Activated CD8-positive, alpha-beta memory T cell treated with anti-CD3 and anti-CD28 coated beads for 4 hours (primary cell): ENCODE data around the gene DGKI.

Source experiments
- DNase-seq, 2 donors: peaks; one replicate each; pipeline ENCODE4 v3.0.0-alpha.2; 2020; ENCODE audit warnings: low read depth in 2 of 2

Gene DGKI

GRCh38 chr7:137871170-137871915 lies 24.6 kb upstream of the DGKI start:
- no peak for DNase-seq

GRCh38 chr7:137870684-137871083 lies 23.9 kb upstream of the DGKI start:
- no peak for DNase-seq

GRCh38 chr7:137870078-137870477 lies 23.3 kb upstream of the DGKI start:
- DNase-seq, result no peak

DNA sequence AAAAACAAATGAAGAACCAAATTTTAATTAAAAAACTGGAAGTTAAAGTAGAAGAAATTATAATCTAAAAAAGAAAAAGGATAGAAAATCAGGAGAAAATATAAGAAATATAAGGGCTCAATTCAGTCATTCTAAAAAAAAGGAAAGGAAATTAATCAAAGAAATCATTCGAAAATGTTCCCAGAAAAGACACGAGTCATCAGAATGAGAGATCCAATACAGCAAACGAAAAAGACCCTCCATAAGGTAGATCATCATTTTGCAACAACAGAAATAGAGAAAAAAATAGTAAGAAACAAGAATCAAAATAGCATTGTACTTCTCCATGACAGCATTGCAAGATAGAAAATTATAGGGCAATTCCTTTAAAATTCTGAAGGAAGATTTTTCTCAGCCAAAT lies 22.5 kb upstream of the DGKI start:
- no peak for DNase-seq

DNA sequence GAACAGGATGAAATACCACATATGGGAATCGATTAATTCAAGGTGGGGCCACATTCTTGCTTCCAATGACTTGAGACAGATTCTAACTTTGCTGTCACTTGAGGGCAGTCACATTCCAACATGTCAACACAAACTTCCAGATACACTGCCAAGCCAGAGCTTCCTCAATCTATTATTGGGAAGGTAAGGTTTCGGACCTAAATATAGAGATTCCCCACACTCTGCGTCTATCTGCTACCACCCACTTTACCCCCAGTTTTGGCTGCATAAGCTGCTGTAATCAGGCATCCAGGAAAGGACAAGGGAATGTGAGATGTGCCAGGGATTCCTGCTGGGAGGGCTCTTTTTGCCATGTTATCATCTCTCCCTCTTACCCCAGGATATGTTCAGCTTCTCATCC lies 20.5 kb upstream of the DGKI start:
- DNase-seq, result no peak

DNA sequence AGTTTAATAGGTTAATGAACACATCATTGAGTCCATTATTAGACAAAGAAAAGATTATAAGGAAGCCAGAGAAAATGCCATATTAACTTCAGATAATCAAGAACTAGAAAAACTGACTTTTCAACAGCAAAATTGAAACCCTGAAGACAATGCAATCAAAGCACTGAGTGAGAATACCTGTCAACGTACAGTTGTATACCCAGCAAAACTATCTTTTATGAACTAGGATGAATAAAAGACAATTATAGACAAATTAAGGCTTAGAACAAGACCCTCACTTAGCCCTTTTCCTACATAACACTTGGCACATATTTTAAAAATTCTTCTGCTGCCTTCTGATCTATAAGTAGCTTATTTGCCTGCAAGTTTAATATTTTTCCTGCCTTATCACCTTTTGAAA lies 19.0 kb upstream of the DGKI start:
- no peak for DNase-seq

GRCh38 chr7:137862964-137863363 lies 16.2 kb upstream of the DGKI start:
- DNase-seq, result no peak

DNA sequence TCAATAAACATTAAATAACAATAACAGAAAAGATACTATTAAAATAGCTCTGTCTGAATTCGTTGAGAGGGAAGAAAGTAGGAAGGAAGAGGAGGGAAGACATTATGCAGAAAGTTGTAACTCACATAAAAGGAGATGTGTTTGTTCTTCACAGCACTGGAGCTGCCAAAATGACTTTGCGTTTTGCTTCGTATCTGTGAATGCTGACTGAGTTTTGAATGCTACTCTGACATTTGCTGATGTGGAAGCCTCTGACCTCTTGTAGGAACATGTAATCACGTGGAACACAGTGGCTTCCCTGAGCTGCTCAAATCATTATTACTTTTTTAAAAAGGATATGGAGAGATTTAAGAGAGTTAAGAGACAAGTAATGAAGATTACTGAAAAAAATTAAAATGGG lies 15.6 kb upstream of the DGKI start:
- DNase-seq, result no peak

- DNase-seq, result no peak
Observed at GRCh38 chr7:137860542-137860941, 13.8 kb upstream of the DGKI start.

DNA sequence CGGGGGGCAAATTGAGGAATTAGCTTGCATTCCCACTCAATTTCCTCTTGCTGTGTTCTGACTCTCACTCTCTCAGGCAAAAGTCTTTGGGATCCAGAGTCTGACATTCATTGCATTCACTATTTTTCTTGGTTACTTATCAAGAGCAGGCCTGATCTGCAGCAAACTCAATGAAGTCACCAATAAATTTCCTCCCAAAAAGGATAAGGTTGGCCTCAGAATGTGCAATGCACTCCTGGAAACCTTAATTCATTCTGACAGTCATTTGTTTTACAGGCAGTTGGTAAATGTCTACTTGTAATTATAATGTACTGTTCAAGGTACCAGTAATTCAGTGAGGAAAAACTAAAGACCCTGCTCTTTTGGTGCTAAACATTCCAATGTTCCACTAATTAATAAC lies 6.3 kb upstream of the DGKI start:
- DNase-seq, result no peak

DNA sequence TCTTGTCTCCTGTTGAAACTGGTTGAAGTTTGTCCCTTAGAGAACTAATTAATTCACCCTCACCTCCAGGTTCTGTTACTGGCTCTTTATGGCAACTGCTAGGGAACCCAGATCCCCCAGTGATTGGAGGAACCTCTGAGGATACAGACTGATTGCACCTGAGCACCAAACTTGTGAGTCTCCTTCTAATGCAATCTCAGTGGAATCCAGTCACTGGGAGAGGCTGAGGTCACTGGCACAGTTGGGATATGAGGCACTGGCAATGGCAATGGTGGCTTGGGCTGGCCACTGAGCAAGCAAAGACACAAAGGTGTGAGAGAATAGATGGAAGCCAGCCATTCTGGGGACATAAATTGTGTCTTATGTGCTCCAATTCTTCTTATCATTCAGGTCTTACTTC lies 5.3 kb upstream of the DGKI start:
- no peak for DNase-seq

GRCh38 chr7:137850972-137851945 lies 4.5 kb upstream of the DGKI start:
- no peak for DNase-seq

- DNase-seq, result no peak
Observed at GRCh38 chr7:137850571-137850970, 3.8 kb upstream of the DGKI start.

DNA sequence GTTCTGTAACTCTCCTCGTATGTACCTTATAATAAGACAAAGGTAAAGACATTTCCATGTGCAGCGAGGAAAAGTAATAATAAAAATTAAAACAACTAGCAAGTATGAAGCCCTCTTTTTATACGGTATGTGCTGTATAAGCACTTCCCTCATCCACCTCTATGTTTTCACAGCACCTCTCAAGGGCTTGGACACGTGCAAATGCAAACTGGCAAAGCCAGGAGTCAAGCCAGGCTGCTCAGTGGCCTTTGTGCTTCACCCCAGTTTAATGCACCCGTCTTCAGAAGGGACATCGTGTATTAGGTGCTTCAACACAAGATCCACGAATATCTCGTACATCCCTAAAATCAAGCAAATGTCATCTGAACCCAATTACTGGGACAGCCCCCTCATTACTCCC lies 1.3 kb upstream of the DGKI start:
- DNase-seq, result no peak

- DNase-seq, result no peak
Observed at GRCh38 chr7:137847568-137848050, 835 bp upstream of the DGKI start.

DNA sequence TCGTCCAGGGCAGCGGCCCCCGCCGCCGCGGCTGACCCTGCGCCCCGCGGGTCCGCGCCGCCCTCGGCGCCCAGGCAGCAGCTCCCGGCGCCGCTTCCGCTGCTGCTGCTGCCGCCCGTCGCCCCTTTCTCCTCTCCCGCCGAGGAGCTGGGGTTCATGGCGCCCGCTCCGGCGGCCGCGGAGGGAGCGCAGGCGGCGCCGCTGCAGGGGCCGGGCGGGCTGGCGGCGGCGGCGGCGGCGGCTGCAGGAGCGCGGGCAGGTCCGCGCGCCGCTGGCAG lies 286 bp downstream of the DGKI start:
- no peak for DNase-seq

- no peak for DNase-seq
Observed at GRCh38 chr7:137844677-137845425, 1.9 kb downstream of the DGKI start.

GRCh38 chr7:137839903-137840779 lies 6.6 kb downstream of the DGKI start:
- DNase-seq, result no peak

DNA sequence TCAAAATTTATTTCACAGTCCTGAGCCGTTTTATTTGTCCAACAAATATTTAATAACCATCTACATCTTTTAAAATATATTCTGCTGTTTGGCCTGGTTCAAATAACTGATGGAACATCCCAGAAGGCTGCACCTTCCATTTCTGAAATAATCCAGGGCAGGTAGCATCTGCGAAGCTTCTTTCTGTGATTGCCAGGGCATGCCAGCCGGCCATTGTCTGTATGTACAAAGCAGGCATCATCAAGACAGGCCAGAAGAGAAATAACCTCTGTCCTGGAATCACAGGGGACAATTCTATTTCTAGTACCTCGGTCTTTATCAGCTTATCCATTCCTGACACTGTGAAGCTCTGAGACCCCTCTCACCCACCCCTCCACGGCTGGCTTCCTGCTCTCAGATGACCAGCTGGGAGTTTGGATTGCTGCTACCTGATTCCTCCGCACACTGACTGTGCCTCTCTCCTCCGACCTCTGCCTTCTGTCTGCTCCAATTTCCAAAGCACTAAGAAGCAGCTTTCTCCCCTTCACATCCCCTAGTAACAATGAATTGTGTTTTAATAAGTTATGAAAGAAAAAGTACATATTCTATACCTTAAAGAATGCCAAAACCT lies 8.0 kb downstream of the DGKI start:
- no peak for DNase-seq

- DNase-seq, result no peak
Observed at GRCh38 chr7:137836541-137836940, 10.2 kb downstream of the DGKI start.

- no peak for DNase-seq
Observed at GRCh38 chr7:137836113-137836509, 10.7 kb downstream of the DGKI start.
